WTC11 (cell line): Measurements from ENCODE around the gene ADPRS.

ENCODE experiments used
- ATF1 ChIP-seq: sonication (generic); formaldehyde crosslinking; IDR thresholded peaks from 2 replicates; pipeline ENCODE4 v1.8.1; 2023; ENCODE audit warnings: mild to moderate bottlenecking, moderate library complexity, missing genetic modification reagents
- CREM ChIP-seq: sonication (generic); formaldehyde crosslinking; IDR thresholded peaks from 2 replicates; pipeline ENCODE4 v1.8.1; 2022; ENCODE audit warnings: mild to moderate bottlenecking, missing genetic modification reagents, moderate library complexity
- ETV6 ChIP-seq: sonication (generic); formaldehyde crosslinking; IDR thresholded peaks from 2 replicates; pipeline ENCODE4 v1.8.1; 2022; ENCODE audit warnings: mild to moderate bottlenecking, missing genetic modification reagents
- FOXP1 ChIP-seq: sonication (generic); formaldehyde crosslinking; IDR thresholded peaks from 2 replicates; pipeline ENCODE4 v1.8.0; 2022; ENCODE audit warnings: missing genetic modification reagents, mild to moderate bottlenecking, moderate library complexity, borderline replicate concordance
- KAT7 ChIP-seq: sonication (generic); formaldehyde crosslinking; IDR thresholded peaks from 2 replicates; pipeline ENCODE4 v1.8.1; 2023; ENCODE audit warnings: missing genetic modification reagents, mild to moderate bottlenecking, borderline replicate concordance
- NFYB ChIP-seq: sonication (generic); formaldehyde crosslinking; conservative IDR thresholded peaks from 2 replicates; pipeline ENCODE4 v1.8.0; 2022; ENCODE audit warnings: low read depth, missing genetic modification reagents
- NR1H2 ChIP-seq: sonication (generic); formaldehyde crosslinking; IDR thresholded peaks from 2 replicates; pipeline ENCODE4 v1.9.0; 2021; ENCODE audit warnings: mild to moderate bottlenecking, moderate library complexity, missing genetic modification reagents
- RELA ChIP-seq: sonication (generic); formaldehyde crosslinking; IDR thresholded peaks from 2 replicates; pipeline ENCODE4 v1.8.1; 2022; ENCODE audit warnings: missing genetic modification reagents, mild to moderate bottlenecking, borderline replicate concordance
- SMAD3 ChIP-seq: sonication (generic); formaldehyde crosslinking; IDR thresholded peaks from 2 replicates; pipeline ENCODE4 v1.8.0; 2022; ENCODE audit warnings: missing genetic modification reagents, mild to moderate bottlenecking, borderline replicate concordance
- TCF7 ChIP-seq: sonication (generic); formaldehyde crosslinking; IDR thresholded peaks from 2 replicates; pipeline ENCODE4 v1.8.0; 2022; ENCODE audit warnings: mild to moderate bottlenecking, low read depth, missing genetic modification reagents, moderate library complexity
- TF ChIP-seq, protein P1 (sequence below): fragments of 200-600 bp; IDR thresholded peaks from 2 replicates; pipeline ENCODE4 v1.8.0; 2022; ENCODE audit warnings: antibody characterized with exemption
- TF ChIP-seq, protein P2 (sequence below): sonication (generic); formaldehyde crosslinking; IDR thresholded peaks from 2 replicates; pipeline ENCODE4 v1.8.1; 2022; ENCODE audit warnings: mild to moderate bottlenecking, moderate library complexity, missing genetic modification reagents
- TF ChIP-seq, protein P3 (sequence below): sonication (generic); formaldehyde crosslinking; IDR thresholded peaks from 2 replicates; pipeline ENCODE4 v1.8.1; 2023; ENCODE audit warnings: mild to moderate bottlenecking, missing genetic modification reagents
- TF ChIP-seq, protein P4 (sequence below): sonication (generic); formaldehyde crosslinking; conservative IDR thresholded peaks from 2 replicates; pipeline ENCODE4 v1.8.1; 2023; ENCODE audit warnings: mild to moderate bottlenecking, low read depth, missing genetic modification reagents, moderate library complexity

DNA sequence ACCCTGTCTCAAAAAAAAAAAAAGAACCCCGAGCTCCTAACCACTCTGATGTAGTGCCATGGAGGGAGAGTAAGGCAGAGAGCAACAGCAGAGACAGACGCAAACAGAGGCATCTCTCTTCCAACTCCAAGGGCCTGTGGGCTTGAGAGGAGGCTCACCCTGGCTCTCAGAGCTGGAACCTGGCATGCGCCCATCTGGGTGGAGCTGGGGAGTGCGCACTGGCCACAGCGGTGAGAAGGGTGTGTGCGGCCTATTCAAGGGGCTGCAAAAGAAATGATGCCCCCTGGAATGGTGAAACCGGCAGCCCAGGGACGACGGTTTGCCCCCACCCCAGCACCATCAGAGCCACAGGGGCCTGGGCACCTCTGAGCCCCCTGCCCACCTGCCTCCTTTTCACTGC is 18.7 kb downstream of the ADPRS start:
- no peak for TF ChIP-seq KAT7 (CRISPR knock-in tag)
- no peak for TF ChIP-seq SMAD3 (CRISPR knock-in tag)
- no peak for TF ChIP-seq ATF1 (CRISPR knock-in tag)
- TF ChIP-seq, protein P1, sequence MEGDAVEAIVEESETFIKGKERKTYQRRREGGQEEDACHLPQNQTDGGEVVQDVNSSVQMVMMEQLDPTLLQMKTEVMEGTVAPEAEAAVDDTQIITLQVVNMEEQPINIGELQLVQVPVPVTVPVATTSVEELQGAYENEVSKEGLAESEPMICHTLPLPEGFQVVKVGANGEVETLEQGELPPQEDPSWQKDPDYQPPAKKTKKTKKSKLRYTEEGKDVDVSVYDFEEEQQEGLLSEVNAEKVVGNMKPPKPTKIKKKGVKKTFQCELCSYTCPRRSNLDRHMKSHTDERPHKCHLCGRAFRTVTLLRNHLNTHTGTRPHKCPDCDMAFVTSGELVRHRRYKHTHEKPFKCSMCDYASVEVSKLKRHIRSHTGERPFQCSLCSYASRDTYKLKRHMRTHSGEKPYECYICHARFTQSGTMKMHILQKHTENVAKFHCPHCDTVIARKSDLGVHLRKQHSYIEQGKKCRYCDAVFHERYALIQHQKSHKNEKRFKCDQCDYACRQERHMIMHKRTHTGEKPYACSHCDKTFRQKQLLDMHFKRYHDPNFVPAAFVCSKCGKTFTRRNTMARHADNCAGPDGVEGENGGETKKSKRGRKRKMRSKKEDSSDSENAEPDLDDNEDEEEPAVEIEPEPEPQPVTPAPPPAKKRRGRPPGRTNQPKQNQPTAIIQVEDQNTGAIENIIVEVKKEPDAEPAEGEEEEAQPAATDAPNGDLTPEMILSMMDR = no peak
- TF ChIP-seq, protein P2, sequence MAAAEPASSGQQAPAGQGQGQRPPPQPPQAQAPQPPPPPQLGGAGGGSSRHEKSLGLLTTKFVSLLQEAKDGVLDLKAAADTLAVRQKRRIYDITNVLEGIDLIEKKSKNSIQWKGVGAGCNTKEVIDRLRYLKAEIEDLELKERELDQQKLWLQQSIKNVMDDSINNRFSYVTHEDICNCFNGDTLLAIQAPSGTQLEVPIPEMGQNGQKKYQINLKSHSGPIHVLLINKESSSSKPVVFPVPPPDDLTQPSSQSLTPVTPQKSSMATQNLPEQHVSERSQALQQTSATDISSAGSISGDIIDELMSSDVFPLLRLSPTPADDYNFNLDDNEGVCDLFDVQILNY (CRISPR knock-in tag) = no peak
- TF ChIP-seq ETV6 = no peak
- no peak for TF ChIP-seq TCF7 (CRISPR knock-in tag)
- no peak for TF ChIP-seq NR1H2 (CRISPR knock-in tag)
- no peak for TF ChIP-seq NFYB (CRISPR knock-in tag)
- TF ChIP-seq RELA (CRISPR knock-in tag) = no peak
- TF ChIP-seq, protein P3, sequence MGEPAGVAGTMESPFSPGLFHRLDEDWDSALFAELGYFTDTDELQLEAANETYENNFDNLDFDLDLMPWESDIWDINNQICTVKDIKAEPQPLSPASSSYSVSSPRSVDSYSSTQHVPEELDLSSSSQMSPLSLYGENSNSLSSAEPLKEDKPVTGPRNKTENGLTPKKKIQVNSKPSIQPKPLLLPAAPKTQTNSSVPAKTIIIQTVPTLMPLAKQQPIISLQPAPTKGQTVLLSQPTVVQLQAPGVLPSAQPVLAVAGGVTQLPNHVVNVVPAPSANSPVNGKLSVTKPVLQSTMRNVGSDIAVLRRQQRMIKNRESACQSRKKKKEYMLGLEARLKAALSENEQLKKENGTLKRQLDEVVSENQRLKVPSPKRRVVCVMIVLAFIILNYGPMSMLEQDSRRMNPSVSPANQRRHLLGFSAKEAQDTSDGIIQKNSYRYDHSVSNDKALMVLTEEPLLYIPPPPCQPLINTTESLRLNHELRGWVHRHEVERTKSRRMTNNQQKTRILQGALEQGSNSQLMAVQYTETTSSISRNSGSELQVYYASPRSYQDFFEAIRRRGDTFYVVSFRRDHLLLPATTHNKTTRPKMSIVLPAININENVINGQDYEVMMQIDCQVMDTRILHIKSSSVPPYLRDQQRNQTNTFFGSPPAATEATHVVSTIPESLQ (CRISPR knock-in tag) = no peak
- TF ChIP-seq, protein P4, sequence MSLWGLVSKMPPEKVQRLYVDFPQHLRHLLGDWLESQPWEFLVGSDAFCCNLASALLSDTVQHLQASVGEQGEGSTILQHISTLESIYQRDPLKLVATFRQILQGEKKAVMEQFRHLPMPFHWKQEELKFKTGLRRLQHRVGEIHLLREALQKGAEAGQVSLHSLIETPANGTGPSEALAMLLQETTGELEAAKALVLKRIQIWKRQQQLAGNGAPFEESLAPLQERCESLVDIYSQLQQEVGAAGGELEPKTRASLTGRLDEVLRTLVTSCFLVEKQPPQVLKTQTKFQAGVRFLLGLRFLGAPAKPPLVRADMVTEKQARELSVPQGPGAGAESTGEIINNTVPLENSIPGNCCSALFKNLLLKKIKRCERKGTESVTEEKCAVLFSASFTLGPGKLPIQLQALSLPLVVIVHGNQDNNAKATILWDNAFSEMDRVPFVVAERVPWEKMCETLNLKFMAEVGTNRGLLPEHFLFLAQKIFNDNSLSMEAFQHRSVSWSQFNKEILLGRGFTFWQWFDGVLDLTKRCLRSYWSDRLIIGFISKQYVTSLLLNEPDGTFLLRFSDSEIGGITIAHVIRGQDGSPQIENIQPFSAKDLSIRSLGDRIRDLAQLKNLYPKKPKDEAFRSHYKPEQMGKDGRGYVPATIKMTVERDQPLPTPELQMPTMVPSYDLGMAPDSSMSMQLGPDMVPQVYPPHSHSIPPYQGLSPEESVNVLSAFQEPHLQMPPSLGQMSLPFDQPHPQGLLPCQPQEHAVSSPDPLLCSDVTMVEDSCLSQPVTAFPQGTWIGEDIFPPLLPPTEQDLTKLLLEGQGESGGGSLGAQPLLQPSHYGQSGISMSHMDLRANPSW (CRISPR knock-in tag) = no peak
- TF ChIP-seq CREM (CRISPR knock-in tag) = no peak
- TF ChIP-seq FOXP1 (CRISPR knock-in tag) = no peak
